Skin of body (tissue), 2 donors: ENCODE results near the gene FADS2. TPM values are rescaled to one million over a fixed set of nuclear protein-coding genes. Genes with fewer than 3 reads are reported as not detected.

ENCODE experiments used
- DNase-seq: peaks from one replicate; lab custom pipeline; 2025; lab: John Stamatoyannopoulos, UW
- total RNA-seq: library from RNA; depleted of rRNA; stranded (reverse); fragments of >200 nt; gene quantifications from one replicate; pipeline ENCODE4 v1.2.3, GENCODE V29; 2014

Gene FADS2
- total RNA-seq, 1 donor from 2014 or later = 32.0 TPM

DNA sequence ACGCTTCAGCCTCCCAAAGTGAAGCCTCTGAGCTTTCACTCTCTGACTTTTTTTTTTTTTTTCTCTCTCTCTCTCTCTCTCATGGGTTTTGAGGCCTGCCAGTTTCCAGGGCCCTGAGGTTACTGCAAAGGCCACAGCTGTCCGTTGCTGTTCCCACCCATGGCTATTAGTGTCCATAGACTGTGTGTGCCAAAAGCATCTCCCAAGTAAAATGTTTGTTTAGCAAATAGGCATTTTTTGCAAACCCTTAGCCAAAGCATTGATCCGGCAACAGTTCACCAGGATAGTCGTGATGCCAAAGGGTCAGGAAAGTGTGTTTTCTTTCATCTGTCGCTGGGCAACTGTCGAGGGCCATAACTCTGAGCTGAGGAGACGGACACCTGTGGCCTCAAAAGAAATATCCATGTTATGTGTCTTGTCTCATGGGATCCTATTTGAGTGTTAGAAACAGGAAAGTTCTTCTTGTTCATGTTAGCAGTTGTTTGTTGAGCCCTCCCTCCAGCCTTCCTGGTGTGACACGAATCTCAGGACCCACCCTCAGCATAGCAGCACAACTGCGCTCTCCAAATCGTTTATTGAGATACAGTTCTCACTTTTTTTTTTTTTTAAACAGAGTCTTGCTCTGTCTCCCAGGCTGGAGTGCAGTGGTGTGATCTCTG is 18.4 kb downstream of the FADS2 start:
- DNase-seq = no peak

DNA sequence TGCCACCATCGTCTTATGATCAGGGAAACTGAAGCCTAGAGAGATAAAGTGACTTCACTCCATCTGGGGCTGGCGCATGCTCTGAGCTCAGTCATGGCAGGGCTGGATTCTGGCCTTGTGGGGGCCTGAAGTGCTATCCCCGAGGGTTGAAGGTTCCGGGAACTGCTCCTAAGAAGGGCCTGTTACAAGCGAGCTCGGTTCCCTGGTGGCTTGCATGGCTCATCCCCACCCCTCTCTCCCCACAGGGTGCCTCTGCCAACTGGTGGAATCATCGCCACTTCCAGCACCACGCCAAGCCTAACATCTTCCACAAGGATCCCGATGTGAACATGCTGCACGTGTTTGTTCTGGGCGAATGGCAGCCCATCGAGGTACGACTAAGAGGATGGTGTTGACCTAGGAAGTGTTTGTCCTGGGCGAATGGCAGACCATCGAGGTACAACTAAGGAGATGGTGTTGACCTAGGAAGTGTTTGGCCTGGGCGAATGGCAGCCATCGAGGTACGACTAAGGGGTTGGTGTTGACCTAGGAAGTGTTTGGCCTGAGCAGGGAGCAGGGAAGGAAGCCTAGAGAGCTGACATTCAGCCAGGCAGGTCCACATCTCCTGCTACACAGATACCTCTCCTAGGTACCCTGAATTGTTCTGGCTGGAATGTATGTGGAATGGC is 19.9 kb downstream of the FADS2 start:
- no peak for DNase-seq

DNA sequence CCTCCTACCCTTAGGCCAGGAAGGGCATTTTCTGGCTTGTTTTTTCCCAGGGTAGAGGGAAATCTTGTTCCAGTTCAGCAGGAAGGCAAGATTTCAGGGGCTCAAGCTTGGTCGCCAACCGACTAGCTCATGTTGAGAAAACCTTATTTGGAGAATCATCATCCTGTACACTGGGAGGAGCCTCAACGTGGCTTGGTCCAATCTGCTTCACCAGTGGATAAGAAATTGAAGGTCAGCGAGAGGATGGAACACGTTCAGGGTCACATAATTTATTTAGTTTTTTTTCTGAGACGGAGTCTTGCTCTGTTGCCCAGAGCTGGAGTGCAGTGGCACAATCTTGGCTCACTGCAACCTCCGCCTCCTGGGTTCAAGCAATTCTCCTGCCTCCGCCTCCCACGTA is 20.5 kb downstream of the FADS2 start:
- no peak for DNase-seq

DNA sequence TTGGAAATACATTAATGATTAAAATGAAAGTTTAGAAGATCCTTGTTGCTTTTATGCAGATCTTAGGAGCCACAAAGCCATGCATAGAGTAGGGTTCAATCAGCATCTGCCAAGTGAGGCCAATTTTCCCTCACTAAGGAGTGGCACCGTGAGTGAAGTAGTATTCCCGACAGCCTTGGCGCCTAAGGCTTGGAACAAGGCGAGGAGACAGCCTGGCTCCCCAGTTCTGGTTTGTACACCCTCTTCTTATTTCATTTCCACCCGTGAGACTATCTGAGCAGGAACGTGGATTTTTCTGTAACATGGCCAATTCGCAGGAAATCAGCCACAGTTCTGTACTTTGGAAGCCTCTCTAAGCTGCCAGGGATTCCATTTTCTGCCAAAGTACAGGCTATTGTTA is 22.6 kb downstream of the FADS2 start:
- no peak for DNase-seq

DNA sequence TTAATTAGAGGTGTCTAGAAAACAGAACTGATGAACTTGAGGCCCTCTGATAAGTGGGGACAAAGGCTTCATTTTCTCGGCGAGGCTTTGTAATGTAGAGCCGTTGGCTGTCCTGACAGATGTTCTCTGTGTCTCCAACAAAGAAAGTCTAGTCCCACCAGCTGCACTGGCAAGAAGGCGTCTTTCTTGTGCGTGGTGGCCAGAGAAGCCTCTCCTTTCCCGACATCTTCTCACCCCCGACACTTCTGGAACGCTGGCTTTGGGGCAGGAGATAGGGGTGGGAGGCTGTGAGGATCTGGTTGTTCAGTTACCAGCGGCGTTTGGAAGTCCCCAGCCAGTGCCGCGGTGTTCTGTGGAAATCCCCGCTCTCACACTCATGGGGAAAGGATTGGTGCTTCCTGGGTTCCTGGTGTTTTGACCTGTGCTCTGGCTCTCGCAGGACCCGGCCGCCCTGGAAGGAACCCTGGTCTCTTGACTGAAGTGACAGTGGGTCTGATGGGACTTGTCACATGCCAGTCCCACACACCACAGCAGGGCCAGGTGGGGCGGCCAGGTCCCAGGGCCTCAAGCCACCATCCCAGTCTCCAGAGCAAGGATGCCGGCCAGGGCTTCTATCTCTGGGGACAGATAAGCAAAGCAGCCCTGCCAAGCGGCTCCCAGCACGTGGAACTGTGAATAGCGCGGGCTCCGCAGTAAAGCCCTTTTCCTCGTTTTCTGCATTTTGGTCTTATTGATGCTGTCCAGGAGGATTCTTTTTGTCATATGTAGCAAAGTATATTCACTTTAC is 23.2 kb downstream of the FADS2 start:
- DNase-seq = no peak

DNA sequence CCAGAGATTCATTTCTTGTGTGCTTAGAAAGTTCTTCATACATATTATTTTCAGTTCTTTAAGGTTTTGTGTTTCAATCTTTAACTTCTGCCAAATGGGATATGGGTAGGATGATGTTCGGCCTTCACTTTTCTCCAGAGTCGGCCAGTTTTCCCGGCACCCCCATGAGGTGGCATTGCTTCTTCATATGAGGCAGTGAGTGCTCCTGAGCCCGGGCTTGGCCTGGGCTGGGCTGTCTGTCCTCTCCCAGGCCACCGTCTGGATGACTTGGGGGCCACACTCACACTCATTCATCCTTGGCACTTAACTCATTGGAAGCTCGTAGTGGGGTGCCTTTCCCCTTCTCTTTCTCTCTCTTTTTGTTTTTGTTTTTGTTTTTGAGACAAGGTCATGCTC is 23.8 kb downstream of the FADS2 start:
- DNase-seq = no peak

DNA sequence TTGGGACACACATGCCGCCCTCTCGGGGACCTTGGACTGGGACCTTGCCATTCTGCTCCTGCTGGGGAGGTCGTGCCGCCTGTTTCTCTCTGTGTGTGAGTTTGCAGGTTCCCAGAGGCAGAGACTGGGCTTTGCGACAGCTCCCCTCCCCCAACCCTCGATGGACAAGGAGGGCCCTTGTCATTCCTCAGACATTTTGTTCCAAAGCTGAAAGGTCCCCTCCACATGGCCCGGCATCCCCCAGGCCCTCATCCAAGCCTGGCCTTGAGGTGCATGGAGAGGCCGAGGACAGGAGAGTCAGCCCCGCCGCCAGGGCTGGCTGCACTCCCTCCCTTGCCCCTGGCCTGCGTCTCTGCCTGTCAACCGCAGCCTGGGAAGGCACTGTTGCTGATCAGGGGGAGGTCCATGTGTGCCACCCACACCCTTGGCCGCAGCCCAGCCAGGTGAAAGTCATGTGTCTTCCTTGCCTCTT is 25.6 kb downstream of the FADS2 start:
- DNase-seq = no peak

DNA sequence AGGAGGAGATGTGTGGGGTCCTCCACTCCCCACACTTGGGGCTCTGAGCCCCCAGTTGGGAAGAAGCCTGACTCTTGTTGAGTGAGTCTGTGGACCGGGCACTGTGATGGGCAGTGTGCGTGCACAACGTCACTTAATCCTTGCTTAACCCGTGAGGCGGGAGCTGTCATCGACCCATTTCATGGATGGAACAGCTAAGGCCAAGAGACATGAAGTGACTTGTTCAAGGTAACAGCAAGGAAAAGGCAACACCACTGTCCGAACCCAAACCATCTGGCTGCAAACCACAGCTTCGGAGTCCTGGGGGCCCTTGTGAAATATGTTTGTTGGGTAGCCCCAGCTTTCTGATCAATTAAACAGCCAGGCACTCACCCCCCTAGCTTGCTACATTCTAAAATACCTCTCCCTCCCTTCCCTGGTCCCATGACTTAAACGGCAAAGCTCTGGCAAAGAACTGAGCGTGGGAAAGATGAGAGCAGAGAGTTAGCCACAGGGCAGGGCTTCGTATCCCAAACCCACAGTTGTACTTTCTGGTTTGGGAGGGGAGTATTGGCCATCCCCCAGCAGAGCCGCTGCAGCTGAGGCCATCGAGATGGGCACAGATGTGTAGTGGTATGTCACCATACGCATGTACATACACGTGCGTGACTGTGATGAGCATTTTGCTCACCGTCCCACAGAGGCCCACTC is 26.3 kb downstream of the FADS2 start:
- no peak for DNase-seq

DNA sequence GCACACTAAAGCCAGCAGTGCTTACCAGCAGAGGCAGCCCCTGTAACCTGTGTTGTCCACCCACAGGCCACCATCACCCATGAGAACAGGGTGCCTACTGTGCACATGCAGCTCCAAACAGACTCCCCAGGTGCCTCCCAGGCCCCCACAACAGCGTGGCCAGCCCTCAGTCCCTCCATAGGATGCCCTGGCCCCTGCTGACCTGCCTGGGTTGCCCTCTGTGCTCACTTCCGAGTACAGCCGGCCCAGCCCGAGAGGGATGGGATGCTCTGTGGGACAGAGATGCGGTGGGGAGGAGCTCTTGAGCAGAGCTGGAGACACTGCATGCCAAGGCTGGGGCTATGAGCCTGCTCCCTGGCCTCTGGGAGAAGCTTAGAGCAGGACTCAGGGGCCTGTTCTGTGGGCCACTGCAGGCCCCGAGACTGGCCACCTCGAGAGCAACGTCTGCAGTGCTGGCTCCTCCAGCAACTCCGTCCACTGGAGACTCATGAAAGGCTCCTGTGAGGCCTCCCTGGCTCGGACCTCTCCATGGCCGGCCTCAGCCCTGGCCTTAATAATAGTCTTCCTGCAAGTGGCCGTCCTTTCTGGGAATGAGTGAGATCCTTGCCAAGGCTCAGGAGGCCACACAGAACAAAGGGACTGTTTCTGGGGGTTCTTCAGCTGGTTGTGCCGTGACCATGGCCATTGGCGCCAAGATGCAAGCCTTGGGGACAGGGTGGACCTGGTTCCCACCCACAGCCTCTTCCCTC is 27.0 kb downstream of the FADS2 start:
- no peak for DNase-seq

DNA sequence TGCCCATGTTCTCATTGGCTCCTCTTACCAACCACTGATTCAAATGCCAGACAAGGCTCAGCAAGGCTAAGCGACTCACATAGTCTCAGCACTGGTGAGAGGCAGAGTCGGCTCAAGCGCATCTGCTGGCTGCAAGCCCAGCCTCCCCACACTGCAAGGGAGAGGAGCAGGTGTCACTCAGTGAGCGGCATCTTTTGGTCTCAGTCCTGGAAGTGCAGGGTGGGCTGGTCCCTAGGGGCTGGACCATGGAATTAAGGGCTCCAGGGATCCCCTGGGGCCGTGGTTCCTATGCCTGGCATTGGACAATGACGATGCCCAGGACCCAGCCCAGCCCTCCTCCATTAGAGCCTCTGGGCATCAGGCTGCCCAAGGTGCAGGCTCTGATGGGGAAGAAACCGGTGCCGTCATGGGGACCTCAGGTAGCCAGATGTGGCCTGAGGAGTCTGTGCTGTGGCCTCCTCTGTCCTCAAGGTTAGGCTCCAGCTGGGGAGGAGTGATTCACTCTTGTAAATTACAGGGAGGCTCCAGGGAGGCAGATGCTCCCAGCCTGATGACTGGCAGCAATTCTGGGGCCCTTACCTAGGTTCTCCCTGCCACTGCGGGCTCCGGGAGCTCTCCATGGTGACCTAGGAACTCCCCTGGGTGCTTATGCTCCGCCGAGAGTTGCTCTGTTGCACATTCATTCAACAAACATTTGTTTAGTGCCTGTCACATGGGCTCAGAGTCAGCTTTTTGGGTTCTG is 28.0 kb downstream of the FADS2 start:
- no peak for DNase-seq

DNA sequence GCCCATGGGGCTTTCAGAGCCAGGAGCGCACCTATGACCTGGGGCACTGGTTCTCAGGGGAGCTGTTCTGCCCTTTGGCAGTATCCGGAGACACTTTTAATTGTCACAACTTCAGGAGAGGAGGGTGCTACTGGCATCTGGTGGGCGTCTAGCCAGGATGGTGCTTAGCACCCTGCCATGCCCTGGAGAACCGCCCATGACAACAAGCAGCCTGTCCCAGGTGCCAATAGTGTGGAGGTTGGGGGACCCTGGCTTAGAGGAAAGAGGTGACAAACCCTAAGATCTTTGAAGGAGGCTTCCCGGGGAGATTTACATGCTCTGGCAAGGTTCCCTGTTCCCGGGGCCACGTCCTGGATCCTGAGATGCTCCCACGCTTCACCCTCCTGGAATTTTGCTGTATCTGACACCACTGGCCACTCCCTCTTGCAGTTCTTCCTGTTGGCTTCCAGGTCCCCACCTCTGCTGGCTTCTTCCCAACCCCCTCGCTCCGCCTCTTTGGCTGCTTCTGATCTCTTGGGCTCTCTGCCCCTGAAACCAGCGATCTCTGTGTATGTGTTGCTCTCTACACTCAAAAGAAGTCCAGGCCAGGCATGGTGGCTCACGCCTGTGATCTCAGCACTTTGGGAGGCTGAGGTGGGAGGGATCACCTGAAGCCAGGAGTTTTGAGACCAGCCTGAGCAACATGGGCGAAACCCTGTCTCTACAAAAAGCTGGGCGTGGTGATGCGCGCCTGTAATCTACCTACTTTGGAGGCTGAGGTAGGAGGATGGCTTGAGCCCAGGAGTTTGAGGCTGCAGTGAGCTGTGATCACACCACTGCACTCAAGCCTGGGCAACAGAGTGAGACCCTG is 32.2 kb downstream of the FADS2 start:
- no peak for DNase-seq

DNA sequence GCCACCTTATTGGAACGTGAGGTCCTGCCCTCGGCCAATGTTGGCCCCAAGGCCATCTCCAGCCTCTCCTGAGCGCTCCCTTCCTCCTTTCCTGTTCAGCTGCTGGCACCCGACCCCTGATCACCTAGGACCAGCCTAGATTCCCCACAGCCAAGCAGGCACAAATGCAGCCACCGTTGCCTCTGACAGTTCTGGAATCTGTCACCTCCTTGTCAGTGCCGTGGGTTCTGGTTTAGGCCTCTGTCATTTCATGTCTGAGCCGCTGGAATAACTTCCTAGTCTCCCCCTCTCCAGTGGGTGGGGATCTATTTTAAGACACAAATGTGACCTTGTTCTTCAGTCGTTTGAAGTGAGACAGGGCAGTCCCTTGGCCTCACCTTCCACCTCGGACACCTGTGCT is 33.5 kb downstream of the FADS2 start:
- DNase-seq = no peak

DNA sequence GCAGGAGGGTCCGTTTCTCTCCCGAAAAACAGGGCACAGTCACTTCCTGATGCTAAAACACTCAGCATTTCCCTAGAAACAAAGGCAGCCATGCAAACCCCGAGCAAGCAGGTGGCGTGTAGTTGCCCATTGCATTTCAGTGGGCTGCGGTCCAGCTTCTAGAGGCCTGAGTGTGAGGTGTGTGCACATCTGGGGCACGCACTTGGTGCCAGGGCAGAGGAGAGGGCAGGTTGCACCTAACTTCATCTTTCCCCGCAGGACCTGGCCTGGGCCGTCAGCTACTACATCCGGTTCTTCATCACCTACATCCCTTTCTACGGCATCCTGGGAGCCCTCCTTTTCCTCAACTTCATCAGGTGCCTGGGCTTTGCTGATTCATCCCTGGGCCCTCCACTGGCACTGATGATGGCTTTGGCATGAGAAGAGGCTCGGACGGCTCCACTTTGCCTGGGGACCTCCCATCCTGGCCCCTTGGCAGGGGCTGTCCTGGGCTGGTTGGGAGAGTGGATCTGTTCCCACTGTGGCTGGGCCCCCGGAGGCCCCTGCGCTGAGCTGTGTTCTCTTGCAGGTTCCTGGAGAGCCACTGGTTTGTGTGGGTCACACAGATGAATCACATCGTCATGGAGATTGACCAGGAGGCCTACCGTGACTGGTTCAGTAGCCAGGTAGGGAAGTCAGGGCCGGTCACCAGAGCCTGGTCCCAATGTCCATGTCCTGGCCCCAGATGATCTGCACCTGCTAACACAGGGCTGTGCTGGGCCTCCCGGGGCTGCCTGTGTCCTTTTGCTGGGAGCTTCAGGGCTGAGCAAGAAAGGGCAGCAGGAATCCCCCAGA is 34.8 kb downstream of the FADS2 start:
- DNase-seq = no peak

DNA sequence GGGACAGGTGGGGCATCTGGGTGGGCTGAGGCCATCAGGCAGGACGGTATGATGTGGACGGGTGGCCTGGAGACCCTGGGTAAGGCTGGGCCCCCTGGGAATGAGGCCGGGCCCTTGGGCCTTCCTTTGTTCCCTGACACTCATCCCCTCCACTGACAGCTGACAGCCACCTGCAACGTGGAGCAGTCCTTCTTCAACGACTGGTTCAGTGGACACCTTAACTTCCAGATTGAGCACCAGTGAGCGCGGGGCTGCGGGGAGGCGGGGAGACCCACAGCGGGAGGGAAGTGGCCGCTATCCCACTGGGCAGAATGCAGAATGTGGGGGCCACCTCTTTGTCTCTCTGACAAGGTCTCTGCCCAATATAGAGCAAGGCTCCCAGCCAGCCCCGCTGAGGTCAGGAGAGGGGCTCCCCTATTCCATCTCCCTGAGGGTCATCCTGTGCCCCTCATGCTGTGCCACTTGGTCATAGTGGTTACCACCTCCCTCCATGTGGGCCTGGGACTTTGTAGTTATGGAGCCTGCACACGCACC is 35.5 kb downstream of the FADS2 start:
- no peak for DNase-seq

DNA sequence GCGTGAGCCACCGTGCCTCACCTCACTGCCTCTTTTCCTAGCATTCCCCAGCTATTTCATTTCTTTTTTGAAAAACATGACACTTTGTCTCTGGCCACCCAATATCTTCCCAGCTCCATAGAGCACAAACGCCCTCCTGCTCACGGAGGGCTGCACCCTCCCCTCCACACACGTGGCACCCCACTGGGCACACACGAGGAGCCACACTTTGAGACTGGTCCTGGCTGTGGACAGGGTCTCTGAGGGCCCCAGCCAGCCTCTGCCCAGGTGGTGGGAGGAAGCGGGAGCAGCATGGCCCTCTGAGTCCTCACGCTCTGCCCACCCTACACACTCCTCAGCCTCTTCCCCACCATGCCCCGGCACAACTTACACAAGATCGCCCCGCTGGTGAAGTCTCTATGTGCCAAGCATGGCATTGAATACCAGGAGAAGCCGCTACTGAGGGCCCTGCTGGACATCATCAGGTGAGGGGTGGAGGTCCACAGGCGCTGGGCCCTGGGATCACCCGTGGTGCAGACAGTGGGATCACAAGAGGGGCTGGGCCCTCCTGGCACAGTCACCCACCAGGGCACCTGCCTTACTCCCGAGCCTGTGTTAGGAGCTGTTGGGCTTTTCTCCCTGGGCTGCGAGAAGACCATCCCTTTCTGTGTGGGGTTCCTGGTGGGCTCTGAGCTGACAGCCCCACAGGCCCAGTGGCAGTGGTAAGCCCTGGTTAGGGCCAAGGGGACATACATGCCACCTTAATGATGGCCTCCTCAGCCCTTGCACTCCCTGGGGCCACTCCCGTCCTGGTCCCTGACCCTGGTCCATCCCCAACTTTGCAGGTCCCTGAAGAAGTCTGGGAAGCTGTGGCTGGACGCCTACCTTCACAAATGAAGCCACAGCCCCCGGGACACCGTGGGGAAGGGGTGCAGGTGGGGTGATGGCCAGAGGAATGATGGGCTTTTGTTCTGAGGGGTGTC is 37.0 kb downstream of the FADS2 start:
- DNase-seq = no peak

DNA sequence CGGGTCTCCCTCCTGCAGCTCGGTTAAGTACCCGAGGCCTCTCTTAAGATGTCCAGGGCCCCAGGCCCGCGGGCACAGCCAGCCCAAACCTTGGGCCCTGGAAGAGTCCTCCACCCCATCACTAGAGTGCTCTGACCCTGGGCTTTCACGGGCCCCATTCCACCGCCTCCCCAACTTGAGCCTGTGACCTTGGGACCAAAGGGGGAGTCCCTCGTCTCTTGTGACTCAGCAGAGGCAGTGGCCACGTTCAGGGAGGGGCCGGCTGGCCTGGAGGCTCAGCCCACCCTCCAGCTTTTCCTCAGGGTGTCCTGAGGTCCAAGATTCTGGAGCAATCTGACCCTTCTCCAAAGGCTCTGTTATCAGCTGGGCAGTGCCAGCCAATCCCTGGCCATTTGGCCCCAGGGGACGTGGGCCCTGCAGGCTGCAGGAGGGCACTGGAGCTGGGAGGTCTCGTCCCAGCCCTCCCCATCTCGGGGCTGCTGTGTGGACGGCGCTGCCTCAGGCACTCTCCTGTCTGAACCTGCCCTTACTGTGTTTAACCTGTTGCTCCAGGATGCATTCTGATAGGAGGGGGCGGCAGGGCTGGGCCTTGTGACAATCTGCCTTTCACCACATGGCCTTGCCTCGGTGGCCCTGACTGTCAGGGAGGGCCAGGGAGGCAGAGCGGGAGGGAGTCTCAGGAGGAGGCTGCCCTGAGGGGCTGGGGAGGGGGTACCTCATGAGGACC is 38.3 kb downstream of the FADS2 start:
- DNase-seq = no peak

DNA sequence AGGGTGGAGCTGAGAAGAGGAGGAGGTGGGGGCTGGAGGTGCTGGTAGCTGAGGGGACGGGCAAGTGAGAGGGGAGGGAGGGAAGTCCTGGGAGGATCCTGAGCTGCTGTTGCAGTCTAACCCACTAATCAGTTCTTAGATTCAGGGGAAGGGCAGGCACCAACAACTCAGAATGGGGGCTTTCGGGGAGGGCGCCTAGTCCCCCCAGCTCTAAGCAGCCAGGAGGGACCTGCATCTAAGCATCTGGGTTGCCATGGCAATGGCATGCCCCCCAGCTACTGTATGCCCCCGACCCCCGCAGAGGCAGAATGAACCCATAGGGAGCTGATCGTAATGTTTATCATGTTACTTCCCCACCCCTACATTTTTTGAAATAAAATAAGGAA is 38.9 kb downstream of the FADS2 start:
- no peak for DNase-seq
